K562 (cell line): ENCODE results near the gene SH3BP5. TPM values are rescaled to one million over a fixed set of nuclear protein-coding genes. Genes with fewer than 3 reads are reported as not detected.
A peak's percentile ranks its signal among the peaks of the same experiment; 100 is the strongest.

Experiments used
- ATF4 ChIP-seq: fragments of 450-650 bp; formaldehyde crosslinking; IDR thresholded peaks from 2 replicates; pipeline ENCODE4 v1.4.0; 2022; ENCODE audit warnings: mild to moderate bottlenecking, moderate library complexity
- CEBPG ChIP-seq, 3 experiments: fragments of 200-800 bp in 1 of 3; sonication (Bioruptor generic) in 1 of 3; sonication (generic) in 1 of 3; formaldehyde crosslinking in 1 of 3; IDR thresholded peaks in 2 of 3; conservative IDR thresholded peaks in 1 of 3; 2 replicates each; pipeline versions ENCODE4 v1.6.1 to v1.8.0; 2016 to 2022; ENCODE audit warnings: missing compliant biosample characterization in 2 of 3, missing genetic modification characterization in 2 of 3, mild to moderate bottlenecking in 1 of 3, missing genetic modification reagents in 1 of 3
- CREB1 ChIP-seq, 2 experiments: sonication (generic) in 1 of 2; formaldehyde crosslinking in 1 of 2; IDR thresholded peaks; 2 replicates each; pipeline versions ENCODE4 v1.6.1 to v1.8.0; 2012 to 2022; ENCODE audit warnings: inconsistent platforms in 1 of 2, mild to moderate bottlenecking in 1 of 2, missing genetic modification reagents in 1 of 2, moderate library complexity in 1 of 2
- EZH2 ChIP-seq: IDR thresholded peaks from 2 replicates; pipeline ENCODE4 v1.6.1; 2012; ENCODE audit warnings: low read depth, mild to moderate bottlenecking, inconsistent platforms, low read length, borderline replicate concordance
- FOXP4 ChIP-seq: sonication (generic); formaldehyde crosslinking; IDR thresholded peaks from 2 replicates; pipeline ENCODE4 v1.8.0; 2022; ENCODE audit warnings: mild to moderate bottlenecking, missing genetic modification reagents, borderline replicate concordance
- GABPA ChIP-seq: fragments of 200-800 bp; sonication (Bioruptor generic); conservative IDR thresholded peaks from 2 replicates; pipeline ENCODE4 v1.6.1; 2016; ENCODE audit warnings: low read depth, missing genetic modification characterization, missing compliant biosample characterization
- JUND ChIP-seq, 2 experiments: IDR thresholded peaks; 2 replicates in 1 of 2; 3 replicates in 1 of 2; pipeline ENCODE4 v1.6.1; 2011; ENCODE audit warnings: borderline replicate concordance in 2 of 2, low read depth in 2 of 2, low read length in 2 of 2, improper control_type of control experiment in 1 of 2, missing biosample characterization in 1 of 2, missing genetic modification characterization in 1 of 2, missing genetic modification reagents in 1 of 2
- TRIM24 ChIP-seq, 2 experiments: fragments of 450-650 bp; IDR thresholded peaks; 2 replicates each; pipeline ENCODE4 v1.6.1; 2016
- USF1 ChIP-seq: sonication (generic); formaldehyde crosslinking; IDR thresholded peaks from 2 replicates; pipeline ENCODE4 v1.9.0; 2022; ENCODE audit warnings: mild to moderate bottlenecking, missing genetic modification reagents
- YY1 ChIP-seq, 3 experiments: IDR thresholded peaks; 2 replicates each; pipeline ENCODE4 v1.6.1; 2011; ENCODE audit warnings: low read length in 2 of 3, mild to moderate bottlenecking in 2 of 3, moderate library complexity in 2 of 3, borderline replicate concordance in 1 of 3, control low read depth in 1 of 3, low read depth in 1 of 3; ENCODE audit not compliant: insufficient read depth in 3 of 3, insufficient replicate concordance in 2 of 3, control insufficient read depth in 1 of 3, insufficient read length in 1 of 3; ENCODE audit errors: extremely low read depth in 1 of 3
- ZHX1 ChIP-seq: fragments of 150-350 bp; conservative IDR thresholded peaks from 2 replicates; pipeline ENCODE4 v1.6.1; 2014; ENCODE audit warnings: low read length
- ZNF134 ChIP-seq: fragments of 250-450 bp; sonication (Bioruptor Pico); conservative IDR thresholded peaks from 2 replicates; pipeline ENCODE4 v1.4.0; 2020
- ZNF239 ChIP-seq: fragments of 250-450 bp; sonication (Bioruptor Pico); IDR thresholded peaks from 2 replicates; pipeline ENCODE4 v1.4.0; 2020; ENCODE audit warnings: mild to moderate bottlenecking
- ZNF395 ChIP-seq: fragments of 200-800 bp; sonication (Bioruptor generic); IDR thresholded peaks from 2 replicates; pipeline ENCODE4 v1.6.1; 2017; ENCODE audit warnings: missing genetic modification characterization, missing compliant biosample characterization
- ZNF589 ChIP-seq: fragments of 200-800 bp; sonication (Bioruptor generic); IDR thresholded peaks from 2 replicates; pipeline ENCODE4 v1.6.1; 2016; ENCODE audit warnings: low read depth, missing genetic modification characterization, missing compliant biosample characterization
- polyA plus RNA-seq, 8 experiments: library from polyadenylated mRNA; depleted of rRNA in 4 of 8; stranded (reverse) in 5 of 8; unstranded in 3 of 8; fragments of >200 nt; fragmentation: Nextera tagmentation in 2 of 8; fragmentation: Illumina TruSeq in 1 of 8; extraction: Ambion mirVana in 2 of 8; extraction: Trizol in 1 of 8; gene quantifications; 2 replicates each; pipeline versions ENCODE4 v1.2.1 to v1.2.3, GENCODE V29; 2011 to 2014; ENCODE audit warnings: inconsistent platforms in 1 of 8, missing spikeins in 1 of 8
- total RNA-seq, 7 experiments: library from RNA; depleted of rRNA in 6 of 7; stranded (reverse); fragments of >200 nt in 6 of 7; fragmentation: Illumina TruSeq in 2 of 7; extraction: Trizol in 2 of 7; gene quantifications; 2 replicates each; pipeline versions ENCODE4 v1.2.1 to v1.2.3, GENCODE V29; 2011 to 2021; ENCODE audit warnings: low replicate concordance in 1 of 7

Gene SH3BP5
- total and polyA plus RNA-seq, 9 of the 15 experiments (the other 6 are each of a cell fraction or from before 2014, with no cell fraction given), result 2.9 to 29.0 (median 14.9) TPM

GRCh38 chr3:15287565-15288330, 44.6 kb downstream of the SH3BP5 start (continued):
- peak; percentile 67; the same call in 1 of the 2 replicates for TF ChIP-seq ZNF395
- 0 out of 2 replicates have a peak, but pooled peaks have one; percentile 18 for TF ChIP-seq ZNF134
- TF ChIP-seq ATF4 (CRISPR knock-in tag), result peak; percentile 63; the same call in 1 of the 2 replicates
- no peak for TF ChIP-seq FOXP4 (CRISPR knock-in tag)
- TF ChIP-seq EZH2, result no peak
- no peak for TF ChIP-seq YY1 (IDR thresholded peaks at IDR 0.05; ENCODE audit: borderline replicate concordance in 1 of 3, control insufficient read depth in 1 of 3, extremely low read depth in 1 of 3, insufficient read depth in 3 of 3, insufficient read length in 1 of 3, insufficient replicate concordance in 2 of 3, low read depth in 1 of 3, low read length in 2 of 3)
- peak; percentile 94 for TF ChIP-seq CEBPG (CRISPR knock-in tag; IDR thresholded peaks at IDR 0.05)
- peak; percentile 99 to 100 for TF ChIP-seq CEBPG (tag; conservative IDR thresholded peaks at IDR 0.05 in 1 of 2, IDR thresholded peaks at IDR 0.05 in 1 of 2)
- 0 out of 2 replicates have a peak, but pooled peaks have one; percentile 27 for TF ChIP-seq ZNF589 (CRISPR knock-in tag)
- TF ChIP-seq GABPA, result 0 out of 2 replicates have a peak, but pooled peaks have one; percentile 22
- TF ChIP-seq TRIM24 (IDR thresholded peaks at IDR 0.05), result peak; percentile 24 to 67; a peak in 1 of 4 replicates
- TF ChIP-seq USF1 (CRISPR knock-in tag), result no peak
- TF ChIP-seq ZHX1, result no peak
- TF ChIP-seq JUND (IDR thresholded peaks at IDR 0.05; ENCODE audit: borderline replicate concordance, low read depth, low read length), result peak; percentile 73
- peak; percentile 47; the same call in 1 of the 3 replicates for TF ChIP-seq JUND (tag; IDR thresholded peaks at IDR 0.05; ENCODE audit: borderline replicate concordance, low read depth, low read length)
- peak; percentile 29; the same call in 1 of the 2 replicates for TF ChIP-seq ZNF239 (CRISPR knock-in tag)
- TF ChIP-seq CREB1 (IDR thresholded peaks at IDR 0.05), result no peak
- peak; percentile 56; the same call in 1 of the 2 replicates for TF ChIP-seq CREB1 (CRISPR knock-in tag; IDR thresholded peaks at IDR 0.05)
